Calu3 (cell line): ENCODE results near the gene CD46. TPM values are rescaled to one million over a fixed set of nuclear protein-coding genes. Genes with fewer than 3 reads are reported as not detected.

Experiments used
- BruUV-seq: library from RNA; stranded (reverse); fragments of 400-500 nt; replicated peaks from 2 replicates; lab custom pipeline; 2021; lab: Mats Ljungman, UMichigan
- CTCF ChIA-PET: fragments of 300-600 bp; sonication (Branson Sonifier 250); formaldehyde crosslinking; loops from one replicate; lab custom pipeline; 2022; ENCODE audit warnings: antibody characterized with exemption; lab: Charles Lee
- DNase-seq: peaks from one replicate; pipeline ENCODE4 v3.0.0; 2022
- H3K27ac Mint-ChIP-seq: one replicate; pipeline ENCODE4 v1.8.0; 2022; ENCODE audit warnings: mixed read lengths; ENCODE audit not compliant: unreplicated experiment
- H3K27me3 Mint-ChIP-seq: one replicate; pipeline ENCODE4 v1.8.0; 2022; ENCODE audit warnings: mixed read lengths; ENCODE audit not compliant: unreplicated experiment
- H3K36me3 Mint-ChIP-seq: one replicate; pipeline ENCODE4 v1.8.0; 2022; ENCODE audit warnings: mild to moderate bottlenecking, moderate library complexity, mixed read lengths; ENCODE audit not compliant: insufficient read depth, unreplicated experiment
- H3K4me1 Mint-ChIP-seq: one replicate; pipeline ENCODE4 v1.8.0; 2022; ENCODE audit warnings: mild to moderate bottlenecking, low read depth, mixed read lengths; ENCODE audit not compliant: unreplicated experiment
- H3K4me3 Mint-ChIP-seq: one replicate; pipeline ENCODE4 v1.8.0; 2022; ENCODE audit warnings: mild to moderate bottlenecking, low read depth, moderate library complexity, mixed read lengths; ENCODE audit not compliant: unreplicated experiment
- H3K9me3 Mint-ChIP-seq: one replicate; pipeline ENCODE4 v1.8.0; 2022; ENCODE audit warnings: low read depth, mixed read lengths; ENCODE audit not compliant: unreplicated experiment
- CTCF ChIP-seq: fragments of 200-600 bp; IDR thresholded peaks from one replicate; pipeline ENCODE4 v1.8.0; 2022; ENCODE audit warnings: antibody characterized with exemption; ENCODE audit not compliant: unreplicated experiment
- intact Hi-C: fragments of 100-400 bp; cut with micrococcal nuclease; formaldehyde crosslinking; loops from one replicate; pipeline ENCODE4 v1.10.0; 2022; ENCODE audit not compliant: unreplicated experiment
- total RNA-seq: library from RNA; stranded (reverse); gene quantifications from 2 replicates; pipeline ENCODE4 v1.2.3, GENCODE V29; 2022

CD46 gene
- total RNA-seq, 1 experiment from 2014 or later = 635 TPM

- H3K4me3 Mint-ChIP-seq = no peak overlapping the region
- CTCF ChIA-PET = no interaction called here
- intact Hi-C loops = no loop called here
- DNase-seq = no peak
- peaks cover 29% of the 10 kb centered on the region for H3K4me1 Mint-ChIP-seq
- no peak overlapping the region for H3K27ac Mint-ChIP-seq
- TF ChIP-seq CTCF = no peak
- peaks cover 60% of the 10 kb centered on the region for H3K36me3 Mint-ChIP-seq
- no peaks in the 10 kb centered on the region for H3K9me3 Mint-ChIP-seq
- BruUV-seq = no TSS peak
- no peaks in the 10 kb centered on the region for H3K27me3 Mint-ChIP-seq
These were observed 67.2 kb downstream of the CD46 start for GRCh38 chr1:207818971-207819451.

- no peaks in the 10 kb centered on the region for H3K9me3 Mint-ChIP-seq
- no peak for DNase-seq
- no peak overlapping the region for H3K27ac Mint-ChIP-seq
- BruUV-seq = no TSS peak
- intact Hi-C loops = no loop called here
- H3K36me3 Mint-ChIP-seq = peaks cover 65% of the 10 kb centered on the region
- H3K27me3 Mint-ChIP-seq = no peaks in the 10 kb centered on the region
- peaks cover 47% of the 10 kb centered on the region for H3K4me1 Mint-ChIP-seq
- H3K4me3 Mint-ChIP-seq = peak overlapping the region; percentile 8
- CTCF ChIA-PET = interaction anchor here (0.6 kb wide), 1 partner anchor 24 kb away, joined by 4 read pairs; no protein-coding TSS in a partner anchor
- TF ChIP-seq CTCF = no peak
These were observed 69.0 kb downstream of the CD46 start for GRCh38 chr1:207820568-207821463.

GRCh38 chr1:207821464-207822045 lies 69.7 kb downstream of the CD46 start:
- CTCF ChIA-PET = interaction anchor here (0.6 to 1.4 kb wide), 3 partner anchors 10 to 141 kb away, joined by 4 to 8 read pairs (median 5); no protein-coding TSS in a partner anchor
- Mint-ChIP-seq H3K36me3 (peaks cover 63% of the 10 kb centered on the region), H3K4me3 (peak overlapping the region; percentile 73), H3K9me3 (no peaks in the 10 kb centered on the region), H3K27me3 (no peaks in the 10 kb centered on the region), H3K27ac (peak overlapping the region; percentile 96), H3K4me1 (peaks cover 54% of the 10 kb centered on the region)
- BruUV-seq = no TSS peak
- intact Hi-C loops = no loop called here
- no peak for TF ChIP-seq CTCF
- no peak for DNase-seq

- no peak for DNase-seq
- intact Hi-C loops = no loop called here
- peaks cover 60% of the 10 kb centered on the region for H3K4me1 Mint-ChIP-seq
- TF ChIP-seq CTCF = no peak
- no peaks in the 10 kb centered on the region for H3K27me3 Mint-ChIP-seq
- H3K27ac Mint-ChIP-seq = peak overlapping the region; percentile 96
- CTCF ChIA-PET = interaction anchor here (0.8 to 2.6 kb wide), 9 partner anchors 10 to 141 kb away, joined by 3 to 25 read pairs (median 5); no protein-coding TSS in a partner anchor
- H3K4me3 Mint-ChIP-seq = peak overlapping the region; percentile 73
- TSS peak; percentile 29 for BruUV-seq
- peaks cover 57% of the 10 kb centered on the region for H3K36me3 Mint-ChIP-seq
- no peaks in the 10 kb centered on the region for H3K9me3 Mint-ChIP-seq
These were observed 70.3 kb downstream of the CD46 start for GRCh38 chr1:207822124-207822601.
